Activated CD8-positive, alpha-beta memory T cell treated with anti-CD3 and anti-CD28 coated beads, Interleukin-2, amount 50 U/mL, for 4 hours (primary cell): Measurements from ENCODE around the gene SPIN1.

Experiments used
- DNase-seq: peaks from one replicate; pipeline ENCODE4 v3.0.0-alpha.2; 2020

SPIN1 gene

GRCh38 chr9:88502552-88503034 lies 114.3 kb downstream of the SPIN1 start:
- no peak for DNase-seq

GRCh38 chr9:88503081-88503844 lies 115.0 kb downstream of the SPIN1 start:
- DNase-seq = no peak

GRCh38 chr9:88503845-88504764 lies 115.9 kb downstream of the SPIN1 start:
- no peak for DNase-seq

- DNase-seq = no peak
Measured at GRCh38 chr9:88508326-88508725, 120.1 kb downstream of the SPIN1 start.

GRCh38 chr9:88511906-88512305 lies 123.7 kb downstream of the SPIN1 start:
- no peak for DNase-seq

GRCh38 chr9:88514247-88514646 lies 126.0 kb downstream of the SPIN1 start:
- no peak for DNase-seq

GRCh38 chr9:88521308-88521707 lies 133.1 kb downstream of the SPIN1 start:
- no peak for DNase-seq

GRCh38 chr9:88522360-88522759 lies 134.1 kb downstream of the SPIN1 start:
- DNase-seq = no peak

GRCh38 chr9:88523056-88523455 lies 134.8 kb downstream of the SPIN1 start:
- no peak for DNase-seq

GRCh38 chr9:88524911-88525310 lies 136.7 kb downstream of the SPIN1 start:
- no peak for DNase-seq

GRCh38 chr9:88527618-88528017 lies 139.4 kb downstream of the SPIN1 start:
- DNase-seq = no peak
